H9 (cell line): ENCODE measurements around the gene SMARCC2. TPM values are rescaled to one million over a fixed set of nuclear protein-coding genes. Genes with fewer than 3 reads are reported as not detected.

Experiments used
- DNase-seq: peaks from one replicate; pipeline ENCODE4 v3.0.0-alpha.2; 2017
- H2AFZ ChIP-seq: one replicate; pipeline ENCODE4 v1.6.1; 2013; ENCODE audit warnings: mild to moderate bottlenecking, low read length, control low read depth, moderate library complexity
- H2AK5ac ChIP-seq: 2 replicates; pipeline ENCODE4 v1.6.1; 2013; ENCODE audit warnings: low read length, control low read depth, mixed read lengths; ENCODE audit not compliant: insufficient read length
- H2BK120ac ChIP-seq: one replicate; pipeline ENCODE4 v1.6.1; 2013; ENCODE audit warnings: low read depth, mild to moderate bottlenecking, low read length, control low read depth, inconsistent platforms; ENCODE audit not compliant: poor library complexity, severe bottlenecking
- H2BK12ac ChIP-seq: 2 replicates; pipeline ENCODE4 v1.6.1; 2013; ENCODE audit warnings: low read length, control low read depth, mixed read lengths, low read depth; ENCODE audit not compliant: insufficient read length
- H2BK15ac ChIP-seq: 2 replicates; pipeline ENCODE4 v1.6.1; 2013; ENCODE audit warnings: low read depth, low read length, control low read depth
- H2BK20ac ChIP-seq: one replicate; pipeline ENCODE4 v1.6.1; 2013; ENCODE audit warnings: low read depth, mild to moderate bottlenecking, low read length, control low read depth, inconsistent platforms; ENCODE audit not compliant: poor library complexity, severe bottlenecking
- H2BK5ac ChIP-seq: 2 replicates; pipeline ENCODE4 v1.6.1; 2013; ENCODE audit warnings: low read length, control low read depth, mixed read lengths; ENCODE audit not compliant: insufficient read length
- H3K14ac ChIP-seq: 2 replicates; pipeline ENCODE4 v1.6.1; 2013; ENCODE audit warnings: low read length, control low read depth; ENCODE audit not compliant: insufficient read depth
- H3K18ac ChIP-seq: 2 replicates; pipeline ENCODE4 v1.6.1; 2013; ENCODE audit warnings: low read depth, mild to moderate bottlenecking, mixed read lengths, low read length, control low read depth; ENCODE audit not compliant: insufficient read length
- H3K23ac ChIP-seq: 2 replicates; pipeline ENCODE4 v1.6.1; 2013; ENCODE audit warnings: low read length, control low read depth, mixed read lengths, low read depth; ENCODE audit not compliant: insufficient read length
- H3K23me2 ChIP-seq: 2 replicates; pipeline ENCODE4 v1.6.1; 2013; ENCODE audit warnings: low read depth, mild to moderate bottlenecking, mixed read lengths, low read length, control low read depth; ENCODE audit not compliant: insufficient read length, poor library complexity, severe bottlenecking
- H3K27ac ChIP-seq: 2 replicates; pipeline ENCODE4 v1.5.1; 2013; ENCODE audit warnings: low read length, control low read depth, mixed read lengths, low read depth; ENCODE audit not compliant: insufficient read length
- H3K27me3 ChIP-seq: 2 replicates; pipeline ENCODE4 v1.6.1; 2013; ENCODE audit warnings: low read length, control low read depth, inconsistent platforms; ENCODE audit not compliant: insufficient read depth
- H3K4ac ChIP-seq: 2 replicates; pipeline ENCODE4 v1.6.1; 2013; ENCODE audit warnings: low read depth, mild to moderate bottlenecking, control low read depth, inconsistent platforms, low read length, moderate library complexity
- H3K4me1 ChIP-seq: 2 replicates; pipeline ENCODE4 v1.6.1; 2013; ENCODE audit warnings: low read length, control low read depth, inconsistent platforms; ENCODE audit not compliant: insufficient read depth
- H3K4me2 ChIP-seq: 2 replicates; pipeline ENCODE4 v1.6.1; 2013; ENCODE audit warnings: low read length, control low read depth, mixed read lengths; ENCODE audit not compliant: insufficient read length, insufficient read depth
- H3K56ac ChIP-seq: 2 replicates; pipeline ENCODE4 v1.6.1; 2013; ENCODE audit warnings: low read depth, mild to moderate bottlenecking, mixed read lengths, low read length, control low read depth; ENCODE audit not compliant: insufficient read length
- H3K79me1 ChIP-seq: 2 replicates; pipeline ENCODE4 v1.6.1; 2013; ENCODE audit warnings: low read depth, mild to moderate bottlenecking, moderate library complexity, low read length, control low read depth, inconsistent platforms; ENCODE audit not compliant: insufficient read depth, poor library complexity, severe bottlenecking
- H3K79me2 ChIP-seq: 2 replicates; pipeline ENCODE4 v1.6.1; 2013; ENCODE audit warnings: low read length, control low read depth, inconsistent platforms; ENCODE audit not compliant: insufficient read depth
- H3K9ac ChIP-seq: 2 replicates; pipeline ENCODE4 v1.6.1; 2013; ENCODE audit warnings: low read length, control low read depth, mixed read lengths; ENCODE audit not compliant: insufficient read length; ENCODE audit errors: extremely low read depth
- H3K9me3 ChIP-seq: one replicate; pipeline ENCODE4 v1.6.1; 2013; ENCODE audit warnings: low read depth, low read length, inconsistent platforms; ENCODE audit not compliant: control insufficient read depth
- H3T11ph ChIP-seq: one replicate; pipeline ENCODE4 v1.6.1; 2013; ENCODE audit warnings: mild to moderate bottlenecking, low read length, control low read depth, inconsistent platforms
- H4K20me1 ChIP-seq: one replicate; pipeline ENCODE4 v1.6.1; 2013; ENCODE audit not compliant: control insufficient read depth, insufficient read length, insufficient read depth
- H4K5ac ChIP-seq: 2 replicates; pipeline ENCODE4 v1.6.1; 2013; ENCODE audit warnings: low read depth, mild to moderate bottlenecking, mixed read lengths, low read length, control low read depth; ENCODE audit not compliant: insufficient read length
- H4K8ac ChIP-seq: replicated peaks from 2 replicates; pipeline ENCODE4 v1.6.1; 2013; ENCODE audit warnings: low read length, control low read depth, mixed read lengths, low read depth; ENCODE audit not compliant: insufficient read length
- H4K91ac ChIP-seq: 2 replicates; pipeline ENCODE4 v1.6.1; 2013; ENCODE audit warnings: low read depth, mild to moderate bottlenecking, moderate library complexity, mixed read lengths, low read length, control low read depth; ENCODE audit not compliant: insufficient read length
- H3K27ac Mint-ChIP-seq, 3 experiments: 2 replicates in 2 of 3; 3 replicates in 1 of 3; pipeline ENCODE4 v1.8.0; 2020 to 2021; ENCODE audit warnings: mixed read lengths in 3 of 3, mild to moderate bottlenecking in 1 of 3, moderate library complexity in 1 of 3
- H3K27me3 Mint-ChIP-seq: 2 replicates; pipeline ENCODE4 v1.8.0; 2021; ENCODE audit warnings: low read depth, mild to moderate bottlenecking, moderate library complexity, mixed read lengths
- H3K36me3 Mint-ChIP-seq, 3 experiments: 2 replicates in 2 of 3; 3 replicates in 1 of 3; pipeline ENCODE4 v1.8.0; 2020 to 2021; ENCODE audit warnings: low read depth in 3 of 3, mixed read lengths in 3 of 3; ENCODE audit not compliant: insufficient read depth in 1 of 3
- H3K4me1 Mint-ChIP-seq, 2 experiments: 2 replicates each; pipeline ENCODE4 v1.8.0; 2020; ENCODE audit warnings: mixed read lengths in 2 of 2
- H3K4me3 Mint-ChIP-seq, 2 experiments: 2 replicates in 1 of 2; 3 replicates in 1 of 2; pipeline ENCODE4 v1.8.0; 2020 to 2021; ENCODE audit warnings: mild to moderate bottlenecking in 2 of 2, mixed read lengths in 2 of 2, moderate library complexity in 1 of 2
- H3K9me3 Mint-ChIP-seq, 2 experiments: 2 replicates in 1 of 2; 3 replicates in 1 of 2; pipeline ENCODE4 v1.8.0; 2020; ENCODE audit warnings: mild to moderate bottlenecking in 2 of 2, mixed read lengths in 2 of 2, moderate library complexity in 1 of 2
- CTCF ChIP-seq: fragments of 200-600 bp; sonication (generic); conservative IDR thresholded peaks from 3 replicates; pipeline ENCODE4 v1.8.0; 2021; ENCODE audit warnings: antibody characterized with exemption, mild to moderate bottlenecking
- WGBS: extraction: QIAGEN DNeasy Blood & Tissue Kit; methylation state at CpG from one replicate; pipeline ENCODE4 v1.1.7; 2013; ENCODE audit warnings: missing lambda C conversion rate, low lambda C conversion rate, mixed read lengths; ENCODE audit not compliant: insufficient read length; ENCODE audit errors: extremely low coverage; 5-methylcytosine and 5-hydroxymethylcytosine counted together
- total RNA-seq: library from RNA; stranded (reverse); gene quantifications from 2 replicates; pipeline ENCODE4 v1.2.1, GENCODE V29; 2021

SMARCC2 gene
- total RNA-seq, 1 experiment from 2014 or later: 86.9 TPM

- H3K23me2 ChIP-seq: no peaks in the 10 kb centered on the region
- H3K36me3 Mint-ChIP-seq: peaks cover 11 to 22% (median 18%) of the 10 kb centered on the region in 3 experiments; a peak in 6 of 7 replicates
- H3K4me3 Mint-ChIP-seq: no peak overlapping the region
- H2AFZ ChIP-seq: no peak overlapping the region
- no peaks in the 10 kb centered on the region for H3K79me2 ChIP-seq
- no peak overlapping the region for H3K4ac ChIP-seq
- H3K4me1 ChIP-seq: no peaks in the 10 kb centered on the region
- no peak overlapping the region for H4K8ac ChIP-seq
- H3K4me2 ChIP-seq: no peak overlapping the region
- H3K27ac ChIP-seq: no peak overlapping the region
- no peak overlapping the region for H3T11ph ChIP-seq
- no peak for DNase-seq
- no peak overlapping the region; a peak in 1 of 7 replicates for H3K27ac Mint-ChIP-seq
- no peak overlapping the region for H3K23ac ChIP-seq
- no peak overlapping the region for H2BK15ac ChIP-seq
- no CpG with 5 or more reads among the region's 6 CpGs for WGBS
- no peaks in the 10 kb centered on the region for H3K27me3 ChIP-seq
- H4K5ac ChIP-seq: no peak overlapping the region
- H3K9me3 Mint-ChIP-seq: no peaks in the 10 kb centered on the region
- TF ChIP-seq CTCF: no peak
- no peak overlapping the region for H3K56ac ChIP-seq
- peaks cover 2 to 10% of the 10 kb centered on the region in 2 experiments; a peak in 1 of 4 replicates for H3K4me1 Mint-ChIP-seq
- H2BK120ac ChIP-seq: no peak overlapping the region
- H3K9ac ChIP-seq: no peak overlapping the region
- H3K18ac ChIP-seq: no peak overlapping the region
- H2BK5ac ChIP-seq: no peak overlapping the region
- H2AK5ac ChIP-seq: no peak overlapping the region
- H4K91ac ChIP-seq: no peak overlapping the region
- H3K9me3 ChIP-seq: no peaks in the 10 kb centered on the region
- no peak overlapping the region for H2BK12ac ChIP-seq
- H2BK20ac ChIP-seq: no peak overlapping the region
- no peaks in the 10 kb centered on the region for H3K79me1 ChIP-seq
- H3K14ac ChIP-seq: no peak overlapping the region
- peaks cover 13% of the 10 kb centered on the region for H3K27me3 Mint-ChIP-seq
- no peaks in the 10 kb centered on the region for H4K20me1 ChIP-seq
These were observed 46.8 kb upstream of the SMARCC2 start for GRCh38 chr12:56236091-56236490.
